Fibroblast of lung (primary cell): ENCODE results near the gene BMP6.

Source experiments
- CTCF ChIP-seq, 2 donors: IDR thresholded peaks in 1 of 2; conservative IDR thresholded peaks in 1 of 2; 1 replicate in 1 of 2; 2 replicates in 1 of 2; pipeline ENCODE4 v1.5.1; 2011 to 2012; ENCODE audit warnings: low read length in 2 of 2, control low read depth in 1 of 2, inconsistent platforms in 1 of 2, low read depth in 1 of 2, mild to moderate bottlenecking in 1 of 2
- EZH2 ChIP-seq: IDR thresholded peaks from 2 replicates; pipeline ENCODE4 v1.5.1; 2012; ENCODE audit warnings: low read length, control low read depth, mild to moderate bottlenecking; ENCODE audit errors: missing control alignments

- TF ChIP-seq CTCF (conservative IDR thresholded peaks at IDR 0.05 in 1 of 2, IDR thresholded peaks at IDR 0.05 in 1 of 2; ENCODE audit: low read depth in 1 of 2, low read length in 2 of 2) (no peak), EZH2 (no peak)
Measured at GRCh38 chr6:7916959-7917358, 191.1 kb downstream of the BMP6 start.
